Fibroblast of villous mesenchyme (primary cell): ENCODE results near the gene XRCC2. TPM values are rescaled to one million over a fixed set of nuclear protein-coding genes. Genes with fewer than 3 reads are reported as not detected.
A peak's percentile ranks its signal among the peaks of the same experiment; 100 is the strongest.
"Not testable (repeated sequence)": the region's sequence is repeated elsewhere in the genome, so short reads cannot be mapped to it uniquely, and the experiment has no call there.

Source experiments
- DNase-seq: peaks from one replicate; pipeline ENCODE4 v3.0.0-alpha.2; 2010; ENCODE audit warnings: low read depth
- H3K4me3 ChIP-seq: 2 replicates; pipeline ENCODE4 v1.5.1; 2011; ENCODE audit warnings: low read depth, mild to moderate bottlenecking, low read length
- total RNA-seq: library from RNA; depleted of rRNA; stranded (reverse); fragments of >200 nt; gene quantifications from 2 replicates; pipeline ENCODE4 v1.2.3, GENCODE V29; 2012
- TF ChIP-seq, protein P1 (sequence below): IDR thresholded peaks from 2 replicates; pipeline ENCODE4 v1.5.1; 2012; ENCODE audit warnings: low read depth, mild to moderate bottlenecking, low read length; ENCODE audit not compliant: insufficient read depth

The XRCC2 gene
- total RNA-seq, 1 donor: 3.5 TPM

DNA sequence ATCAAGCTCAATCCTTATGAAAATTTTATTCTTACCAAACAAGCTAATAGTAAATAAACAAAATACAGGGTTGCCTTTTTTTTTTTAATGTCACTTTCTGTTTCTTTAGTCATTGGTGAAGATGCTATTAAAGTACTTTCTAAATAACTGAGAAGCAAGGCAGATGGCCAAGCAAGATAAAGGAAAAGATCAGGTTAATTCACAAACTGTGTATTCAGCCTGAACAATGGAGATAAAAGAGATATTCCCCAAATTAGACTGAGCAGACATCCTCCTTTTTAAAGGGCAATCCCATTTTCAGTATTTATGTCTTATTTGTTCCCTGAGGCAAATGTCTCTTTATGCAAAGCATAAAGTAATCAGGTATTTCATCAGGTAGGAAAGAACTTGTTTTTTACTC, 23.1 kb upstream of the XRCC2 start:
- no peak for DNase-seq
- H3K4me3 ChIP-seq: no peak overlapping the region
- TF ChIP-seq, protein P1, sequence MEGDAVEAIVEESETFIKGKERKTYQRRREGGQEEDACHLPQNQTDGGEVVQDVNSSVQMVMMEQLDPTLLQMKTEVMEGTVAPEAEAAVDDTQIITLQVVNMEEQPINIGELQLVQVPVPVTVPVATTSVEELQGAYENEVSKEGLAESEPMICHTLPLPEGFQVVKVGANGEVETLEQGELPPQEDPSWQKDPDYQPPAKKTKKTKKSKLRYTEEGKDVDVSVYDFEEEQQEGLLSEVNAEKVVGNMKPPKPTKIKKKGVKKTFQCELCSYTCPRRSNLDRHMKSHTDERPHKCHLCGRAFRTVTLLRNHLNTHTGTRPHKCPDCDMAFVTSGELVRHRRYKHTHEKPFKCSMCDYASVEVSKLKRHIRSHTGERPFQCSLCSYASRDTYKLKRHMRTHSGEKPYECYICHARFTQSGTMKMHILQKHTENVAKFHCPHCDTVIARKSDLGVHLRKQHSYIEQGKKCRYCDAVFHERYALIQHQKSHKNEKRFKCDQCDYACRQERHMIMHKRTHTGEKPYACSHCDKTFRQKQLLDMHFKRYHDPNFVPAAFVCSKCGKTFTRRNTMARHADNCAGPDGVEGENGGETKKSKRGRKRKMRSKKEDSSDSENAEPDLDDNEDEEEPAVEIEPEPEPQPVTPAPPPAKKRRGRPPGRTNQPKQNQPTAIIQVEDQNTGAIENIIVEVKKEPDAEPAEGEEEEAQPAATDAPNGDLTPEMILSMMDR: no peak

- DNase-seq, H3K4me3 ChIP-seq: not testable (repeated sequence)
Observed at GRCh38 chr7:152697268-152697974, 21.5 kb upstream of the XRCC2 start.

- not testable (repeated sequence) for DNase-seq, H3K4me3 ChIP-seq
Observed at GRCh38 chr7:152692196-152692595, 16.3 kb upstream of the XRCC2 start.

DNA sequence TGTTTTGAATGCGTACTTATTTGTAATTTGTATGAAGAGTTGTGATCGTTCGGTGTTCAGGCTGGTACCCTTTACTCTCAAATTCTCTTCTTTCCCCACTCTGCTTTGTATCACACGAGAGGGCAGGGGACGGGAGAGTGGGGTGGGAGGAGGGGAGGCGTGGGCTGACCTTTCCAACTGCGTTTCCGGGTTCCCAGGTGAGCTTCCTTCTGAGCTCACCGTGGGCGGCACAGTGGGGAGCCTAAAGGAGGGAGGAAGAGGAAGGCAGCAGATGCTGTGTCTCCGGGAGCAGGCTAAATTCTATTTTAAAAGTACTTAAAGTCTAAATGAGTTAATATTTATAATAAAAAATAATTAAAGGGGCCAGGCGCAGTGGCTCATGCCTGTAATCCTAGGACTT, 7.4 kb upstream of the XRCC2 start:
- DNase-seq: no peak
- TF ChIP-seq, protein P1: no peak
- no peak overlapping the region for H3K4me3 ChIP-seq

- no peak for DNase-seq
- TF ChIP-seq, protein P1: no peak
Observed at GRCh38 chr7:152677808-152678670, 2.1 kb upstream of the XRCC2 start.

GRCh38 chr7:152674860-152675758, 832 bp downstream of the XRCC2 start:
- peak; percentile 78 for DNase-seq
- TF ChIP-seq, protein P1: no peak
- H3K4me3 ChIP-seq: peak overlapping the region; percentile 92

More at GRCh38 chr7:152677808-152678670, 2.1 kb upstream of the XRCC2 start:
- H3K4me3 ChIP-seq: no peak overlapping the region

- DNase-seq: no peak
- no peak overlapping the region for H3K4me3 ChIP-seq
- TF ChIP-seq, protein P1: no peak
Observed at GRCh38 chr7:152673897-152674296, 2.0 kb downstream of the XRCC2 start.
